Osteoblast (primary cell): ENCODE measurements around the gene CMPK1. TPM values are rescaled to one million over a fixed set of nuclear protein-coding genes. Genes with fewer than 3 reads are reported as not detected.

Experiments
- DNase-seq: peaks from one replicate; pipeline ENCODE4 v3.0.0; 2011; ENCODE audit warnings: low spot score, mixed read lengths; ENCODE audit not compliant: insufficient read length; ENCODE audit errors: missing footprints
- H2AFZ ChIP-seq: 2 replicates; pipeline ENCODE4 v1.6.0; 2011; ENCODE audit warnings: mild to moderate bottlenecking, low read length
- H3K27ac ChIP-seq: 2 replicates; pipeline ENCODE4 v1.5.1; 2011; ENCODE audit warnings: mild to moderate bottlenecking, low read depth, low read length, moderate library complexity
- H3K27me3 ChIP-seq: 2 replicates; pipeline ENCODE4 v1.6.0; 2012; ENCODE audit warnings: mild to moderate bottlenecking, control low read depth, inconsistent platforms, low read length, moderate library complexity; ENCODE audit not compliant: insufficient read depth
- H3K36me3 ChIP-seq: 2 replicates; pipeline ENCODE4 v1.5.1; 2011; ENCODE audit warnings: mild to moderate bottlenecking, low read length, control low read depth, moderate library complexity; ENCODE audit not compliant: insufficient read depth
- H3K4me1 ChIP-seq: 2 replicates; pipeline ENCODE4 v1.5.1; 2011; ENCODE audit warnings: mild to moderate bottlenecking, low read length, control low read depth, moderate library complexity; ENCODE audit not compliant: insufficient read depth
- H3K4me2 ChIP-seq: 2 replicates; pipeline ENCODE4 v1.6.0; 2011; ENCODE audit warnings: mild to moderate bottlenecking, low read length; ENCODE audit not compliant: insufficient read depth
- H3K4me3 ChIP-seq: fragments of 200-600 bp; sonication (generic); 3 replicates; pipeline ENCODE4 v1.5.1; 2012; ENCODE audit warnings: mild to moderate bottlenecking, low read length, inconsistent platforms; ENCODE audit not compliant: insufficient read depth
- H3K79me2 ChIP-seq: 2 replicates; pipeline ENCODE4 v1.6.0; 2012; ENCODE audit warnings: mild to moderate bottlenecking, low read length, control low read depth, inconsistent platforms; ENCODE audit not compliant: insufficient read depth
- H3K9me3 ChIP-seq: 2 replicates; pipeline ENCODE4 v1.5.1; 2011; ENCODE audit warnings: low read depth, low read length, control low read depth
- H4K20me1 ChIP-seq: 2 replicates; pipeline ENCODE4 v1.6.0; 2012; ENCODE audit warnings: mild to moderate bottlenecking, low read length, control low read depth; ENCODE audit not compliant: insufficient read depth
- total RNA-seq: library from RNA; depleted of rRNA; stranded (reverse); fragments of >200 nt; gene quantifications from 2 replicates; pipeline ENCODE4 v1.2.3, GENCODE V29; 2012
- TF ChIP-seq, protein P1 (sequence below): IDR thresholded peaks from 2 replicates; pipeline ENCODE4 v1.5.1; 2011; ENCODE audit warnings: mild to moderate bottlenecking, low read depth, low read length, moderate library complexity; ENCODE audit errors: extremely low read depth

Gene CMPK1
- total RNA-seq, 1 donor: 111 TPM

DNA sequence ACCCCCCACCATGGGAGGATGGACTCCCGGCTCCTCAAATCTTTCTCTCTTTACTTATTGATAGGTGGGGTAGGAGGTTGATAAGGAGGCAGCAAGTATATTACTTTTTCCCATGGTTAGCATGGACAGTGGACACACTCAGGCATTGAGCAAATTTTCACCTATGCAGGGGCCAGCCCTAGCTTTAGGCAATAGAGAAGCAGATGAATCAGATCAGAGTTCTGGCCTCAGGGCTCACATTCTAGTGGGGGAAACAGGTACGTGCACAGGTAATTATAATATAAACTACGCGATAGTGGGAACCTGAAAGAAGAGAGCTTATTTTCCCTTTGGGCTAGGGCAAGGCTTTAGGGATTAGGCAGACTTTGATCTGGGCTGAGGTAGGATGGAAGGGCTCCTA lies 69.0 kb downstream of the CMPK1 start:
- Histone ChIP-seq H3K36me3 (no peaks in the 10 kb centered on the region), H3K27me3 (peaks cover 4% of the 10 kb centered on the region), H2AFZ (no peak overlapping the region), H3K4me3 (no peak overlapping the region), H3K79me2 (no peaks in the 10 kb centered on the region), H3K9me3 (no peaks in the 10 kb centered on the region), H3K4me2 (no peak overlapping the region), H4K20me1 (no peaks in the 10 kb centered on the region), H3K4me1 (peaks cover 7% of the 10 kb centered on the region), H3K27ac (no peak overlapping the region)
- no peak for DNase-seq
- TF ChIP-seq, protein P1, sequence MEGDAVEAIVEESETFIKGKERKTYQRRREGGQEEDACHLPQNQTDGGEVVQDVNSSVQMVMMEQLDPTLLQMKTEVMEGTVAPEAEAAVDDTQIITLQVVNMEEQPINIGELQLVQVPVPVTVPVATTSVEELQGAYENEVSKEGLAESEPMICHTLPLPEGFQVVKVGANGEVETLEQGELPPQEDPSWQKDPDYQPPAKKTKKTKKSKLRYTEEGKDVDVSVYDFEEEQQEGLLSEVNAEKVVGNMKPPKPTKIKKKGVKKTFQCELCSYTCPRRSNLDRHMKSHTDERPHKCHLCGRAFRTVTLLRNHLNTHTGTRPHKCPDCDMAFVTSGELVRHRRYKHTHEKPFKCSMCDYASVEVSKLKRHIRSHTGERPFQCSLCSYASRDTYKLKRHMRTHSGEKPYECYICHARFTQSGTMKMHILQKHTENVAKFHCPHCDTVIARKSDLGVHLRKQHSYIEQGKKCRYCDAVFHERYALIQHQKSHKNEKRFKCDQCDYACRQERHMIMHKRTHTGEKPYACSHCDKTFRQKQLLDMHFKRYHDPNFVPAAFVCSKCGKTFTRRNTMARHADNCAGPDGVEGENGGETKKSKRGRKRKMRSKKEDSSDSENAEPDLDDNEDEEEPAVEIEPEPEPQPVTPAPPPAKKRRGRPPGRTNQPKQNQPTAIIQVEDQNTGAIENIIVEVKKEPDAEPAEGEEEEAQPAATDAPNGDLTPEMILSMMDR: no peak

DNA sequence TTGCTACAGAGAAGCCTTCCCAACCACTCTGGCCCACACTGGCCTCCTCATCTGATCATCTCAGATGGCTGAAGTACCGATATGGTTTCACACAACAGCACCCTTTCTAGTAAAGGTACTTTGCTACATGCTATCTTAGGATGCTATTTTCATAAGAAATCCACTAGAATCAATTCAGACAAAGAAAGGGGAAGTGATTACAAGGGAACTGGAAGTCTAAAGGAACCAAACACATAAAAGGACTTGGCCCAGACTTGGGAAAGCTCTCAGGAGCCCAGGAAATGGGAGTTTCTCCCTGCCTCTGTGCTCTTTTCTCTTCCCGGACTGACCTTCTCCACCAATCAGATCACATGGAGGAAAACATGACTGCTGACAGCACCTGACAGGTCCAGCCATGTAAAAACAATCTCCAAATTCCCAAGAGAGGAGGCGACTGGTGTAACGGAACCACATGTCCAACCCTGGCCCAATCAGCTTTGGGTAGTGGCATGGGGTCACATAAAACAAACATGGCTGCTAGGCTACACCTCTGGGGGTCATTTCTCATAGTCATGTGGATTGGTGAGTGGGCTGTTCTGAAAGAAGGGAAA lies 69.8 kb downstream of the CMPK1 start:
- Histone ChIP-seq H3K4me1 (peaks cover 15% of the 10 kb centered on the region), H3K4me2 (no peak overlapping the region), H3K36me3 (no peaks in the 10 kb centered on the region), H3K79me2 (no peaks in the 10 kb centered on the region), H3K27me3 (peaks cover 4% of the 10 kb centered on the region), H2AFZ (no peak overlapping the region), H3K4me3 (no peak overlapping the region), H4K20me1 (no peaks in the 10 kb centered on the region), H3K27ac (no peak overlapping the region), H3K9me3 (no peaks in the 10 kb centered on the region)
- TF ChIP-seq, protein P1: no peak
- no peak for DNase-seq

DNA sequence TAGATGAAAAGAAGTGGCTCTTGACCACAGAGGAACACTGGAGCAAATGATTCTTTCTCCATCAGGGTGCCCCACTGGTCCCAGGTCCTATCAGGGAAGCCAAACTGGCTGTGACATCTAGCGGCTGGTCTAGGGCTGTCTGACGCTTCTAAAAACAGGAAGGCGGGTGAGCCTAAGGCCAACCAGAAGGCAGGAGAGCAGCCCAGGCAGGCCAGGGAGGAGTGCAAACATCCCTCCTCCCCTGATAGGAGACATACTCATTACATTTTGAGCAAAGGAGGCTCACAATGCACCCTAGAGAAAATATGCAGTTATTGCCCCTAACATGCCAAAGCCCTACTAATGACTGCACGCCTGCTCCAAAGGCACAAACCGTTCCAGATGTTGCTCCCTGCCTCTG lies 72.1 kb downstream of the CMPK1 start:
- peak; percentile 65 for DNase-seq
- no peaks in the 10 kb centered on the region for H4K20me1 ChIP-seq
- no peaks in the 10 kb centered on the region for H3K79me2 ChIP-seq
- H2AFZ ChIP-seq: no peak overlapping the region
- H3K27me3 ChIP-seq: peaks cover 4% of the 10 kb centered on the region
- H3K27ac ChIP-seq: no peak overlapping the region
- H3K4me3 ChIP-seq: no peak overlapping the region
- H3K4me1 ChIP-seq: peaks cover 37% of the 10 kb centered on the region
- TF ChIP-seq, protein P1: no peak
- no peaks in the 10 kb centered on the region for H3K9me3 ChIP-seq
- no peaks in the 10 kb centered on the region for H3K36me3 ChIP-seq
- no peak overlapping the region for H3K4me2 ChIP-seq

DNA sequence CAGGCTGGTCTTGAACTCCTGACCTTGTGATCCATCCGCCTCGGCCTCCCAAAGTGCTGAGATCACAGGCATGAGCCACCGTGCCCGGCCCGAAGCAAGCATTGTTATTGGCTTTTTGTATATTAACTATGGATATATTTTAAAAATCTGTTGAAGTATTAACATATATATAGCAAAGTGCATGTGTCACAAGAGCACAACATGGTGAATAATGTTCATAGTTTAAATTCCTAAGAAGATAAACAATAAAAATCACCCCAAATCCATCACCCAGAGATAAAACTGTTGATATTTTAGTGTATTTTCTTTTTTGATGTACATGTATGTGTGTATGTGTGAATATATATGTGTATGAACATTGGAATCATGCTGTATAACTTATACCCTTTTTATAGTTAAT lies 73.4 kb downstream of the CMPK1 start:
- Histone ChIP-seq H3K27ac (no peak overlapping the region), H4K20me1 (no peaks in the 10 kb centered on the region), H3K9me3 (no peaks in the 10 kb centered on the region), H3K27me3 (no peaks in the 10 kb centered on the region), H2AFZ (no peak overlapping the region), H3K4me1 (peaks cover 46% of the 10 kb centered on the region), H3K4me2 (no peak overlapping the region), H3K79me2 (no peaks in the 10 kb centered on the region), H3K4me3 (no peak overlapping the region), H3K36me3 (no peaks in the 10 kb centered on the region)
- TF ChIP-seq, protein P1: no peak
- peak; percentile 82 for DNase-seq
